ENCODE data around the gene ESF1. TPM values are rescaled to one million over a fixed set of nuclear protein-coding genes. Genes with fewer than 3 reads are reported as not detected.

ESF1 gene
- polyA plus RNA-seq, 2 of the 4 experiments (the other 2 are of a cell fraction), result 30.5 to 34.8 TPM

DNA sequence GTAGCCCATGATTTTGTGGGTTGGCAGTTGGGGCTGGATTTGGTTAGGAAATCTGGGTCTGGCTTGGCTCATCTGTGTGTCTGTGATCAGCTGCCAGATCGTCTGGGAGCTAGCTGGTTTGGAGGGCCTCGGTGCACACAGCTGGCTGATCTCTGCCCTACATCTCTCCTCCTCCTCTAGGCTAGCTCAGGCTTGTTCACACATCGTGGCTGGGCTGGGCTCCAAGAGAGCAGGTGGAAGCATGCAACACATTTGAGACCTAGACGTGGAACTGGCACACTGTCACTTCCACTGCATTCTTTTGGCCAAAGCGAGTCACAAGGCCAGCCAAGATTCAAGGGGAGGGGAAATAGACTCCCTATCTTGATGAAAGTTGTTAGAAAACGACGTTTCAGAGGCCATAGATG, 16.0 kb upstream of the ESF1 start:
- Histone ChIP-seq H3K4me3 (no peak overlapping the region), H3K27ac (peak overlapping the region; percentile 31 to 58; a peak in 5 of 6 replicates), H3K4me1 (peaks cover 8% of the 10 kb centered on the region), H3K9me3 (no peaks in the 10 kb centered on the region), H3K4me2 (peak overlapping the region; percentile 28; the same call in 2 of the 3 replicates)
- WGBS (ENCODE audit: missing lambda C conversion rate), result 52% methylated on average over 7 of the region's 7 CpGs
- POLR2A ChIA-PET, result interaction anchor here (1.6 kb wide), 1 partner anchor 16 kb away, joined by 7 read pairs; the partner anchor contains the start of genes ESF1 and NDUFAF5
- FAIRE-seq (peak; percentile 80), DNase-seq (ENCODE audit: low read depth in 1 of 2, low spot score in 1 of 2) (peak in 1 of 2 experiments; percentile 47), ATAC-seq (peak; percentile 53 to 73; a peak in 5 of 6 replicates)
- CTCF ChIA-PET, result interaction anchor here (0.8 to 2.0 kb wide), 3 partner anchors 8 to 15 kb away, joined by 3 to 8 read pairs (median 3); no protein-coding TSS in a partner anchor
- TF ChIP-seq POLR2A (IDR thresholded peaks at IDR 0.05; ENCODE audit: low read length) (no peak), REST (IDR thresholded peaks at IDR 0.05) (no peak), BHLHE40 (IDR thresholded peaks at IDR 0.05; ENCODE audit: low read depth, low read length) (no peak), HOXA7 (CRISPR knock-in tag; IDR thresholded peaks at IDR 0.05) (no peak), MAX (IDR thresholded peaks at IDR 0.05) (no peak), NFE2L2 (conservative IDR thresholded peaks at IDR 0.05; ENCODE audit: low read length) (no peak), CBX2 (IDR thresholded peaks at IDR 0.05; ENCODE audit: borderline replicate concordance, low read depth) (no peak), CHD4 (IDR thresholded peaks at IDR 0.05; ENCODE audit: borderline replicate concordance) (no peak), CBX8 (IDR thresholded peaks at IDR 0.05) (no peak), ZSCAN20 (CRISPR knock-in tag; IDR thresholded peaks at IDR 0.05) (no peak), PHF8 (IDR thresholded peaks at IDR 0.05; ENCODE audit: borderline replicate concordance, low read depth) (no peak), ESRRA (IDR thresholded peaks at IDR 0.05; ENCODE audit: borderline replicate concordance, low read length) (no peak), SREBF2 (IDR thresholded peaks at IDR 0.05) (no peak), GATA3 (IDR thresholded peaks at IDR 0.05; ENCODE audit: borderline replicate concordance) (no peak), TP53 (CRISPR knock-in tag; IDR thresholded peaks at IDR 0.05) (no peak), TFCP2L1 (CRISPR knock-in tag; IDR thresholded peaks at IDR 0.05) (no peak)
- TF ChIP-seq, protein P1, sequence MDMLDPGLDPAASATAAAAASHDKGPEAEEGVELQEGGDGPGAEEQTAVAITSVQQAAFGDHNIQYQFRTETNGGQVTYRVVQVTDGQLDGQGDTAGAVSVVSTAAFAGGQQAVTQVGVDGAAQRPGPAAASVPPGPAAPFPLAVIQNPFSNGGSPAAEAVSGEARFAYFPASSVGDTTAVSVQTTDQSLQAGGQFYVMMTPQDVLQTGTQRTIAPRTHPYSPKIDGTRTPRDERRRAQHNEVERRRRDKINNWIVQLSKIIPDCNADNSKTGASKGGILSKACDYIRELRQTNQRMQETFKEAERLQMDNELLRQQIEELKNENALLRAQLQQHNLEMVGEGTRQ (IDR thresholded peaks at IDR 0.05), result no peak
- TF ChIP-seq, protein P2, sequence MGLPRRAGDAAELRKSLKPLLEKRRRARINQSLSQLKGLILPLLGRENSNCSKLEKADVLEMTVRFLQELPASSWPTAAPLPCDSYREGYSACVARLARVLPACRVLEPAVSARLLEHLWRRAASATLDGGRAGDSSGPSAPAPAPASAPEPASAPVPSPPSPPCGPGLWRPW (IDR thresholded peaks at IDR 0.05), result no peak

- Histone ChIP-seq H3K4me1 (peaks cover 8% of the 10 kb centered on the region), H3K4me3 (no peak overlapping the region), H3K9me3 (no peaks in the 10 kb centered on the region), H3K27ac (peak overlapping the region in 1 of 2 experiments; percentile 31; a peak in 2 of 6 replicates), H3K4me2 (no peak overlapping the region)
- WGBS (ENCODE audit: missing lambda C conversion rate), result 98% methylated on average over 2 of the region's 2 CpGs
- ChIA-PET CTCF (interaction anchor here (0.8 to 2.0 kb wide), 3 partner anchors 9 to 16 kb away, joined by 3 to 8 read pairs (median 3); no protein-coding TSS in a partner anchor), POLR2A (interaction anchor here (0.6 to 1.6 kb wide), 2 partner anchors 8 to 15 kb away, joined by 3 to 7 read pairs; partner anchors contain the start of genes ESF1 and NDUFAF5)
- ATAC-seq, result 0 out of 6 replicates have a peak, but pooled peaks of 1 of the 2 experiments have one; percentile 30
- DNase-seq (ENCODE audit: low read depth in 1 of 2, low spot score in 1 of 2), result no peak
- FAIRE-seq, result no peak
- TF ChIP-seq PHF8 (IDR thresholded peaks at IDR 0.05; ENCODE audit: borderline replicate concordance, low read depth) (no peak), KDM5A (IDR thresholded peaks at IDR 0.05) (no peak), HOXB13 (CRISPR knock-in tag; IDR thresholded peaks at IDR 0.05; ENCODE audit: low read depth) (no peak), PBX3 (IDR thresholded peaks at IDR 0.05) (no peak), HEYL (CRISPR knock-in tag; IDR thresholded peaks at IDR 0.05) (no peak), EHF (CRISPR knock-in tag; IDR thresholded peaks at IDR 0.05) (no peak), MAFK (IDR thresholded peaks at IDR 0.05; ENCODE audit: partially characterized antibody) (no peak), REST (IDR thresholded peaks at IDR 0.05) (no peak), NPAS2 (CRISPR knock-in tag; IDR thresholded peaks at IDR 0.05; ENCODE audit: borderline replicate concordance) (no peak), JUNB (IDR thresholded peaks at IDR 0.05) (no peak), TFCP2L1 (CRISPR knock-in tag; IDR thresholded peaks at IDR 0.05) (no peak), ZFP36 (IDR thresholded peaks at IDR 0.05; ENCODE audit: borderline replicate concordance, partially characterized antibody) (no peak), EP300 (IDR thresholded peaks at IDR 0.05) (no peak), TP53 (CRISPR knock-in tag; IDR thresholded peaks at IDR 0.05) (no peak), RFX5 (IDR thresholded peaks at IDR 0.05) (no peak), ZSCAN20 (CRISPR knock-in tag; IDR thresholded peaks at IDR 0.05) (no peak)
Observed at GRCh38 chr20:13799974-13800373, 15.3 kb upstream of the ESF1 start.

All from A549 (cell line).